NCI-H774 (cell line): ENCODE data around the gene KRT86.
A peak's percentile ranks its signal among the peaks of the same experiment; 100 is the strongest.
"Not testable (repeated sequence)": the region's sequence is repeated elsewhere in the genome, so short reads cannot be mapped to it uniquely, and the experiment has no call there.

Experiments
- DNase-seq: peaks from one replicate; lab custom pipeline; 2025; lab: John Stamatoyannopoulos, UW

The KRT86 gene

DNA sequence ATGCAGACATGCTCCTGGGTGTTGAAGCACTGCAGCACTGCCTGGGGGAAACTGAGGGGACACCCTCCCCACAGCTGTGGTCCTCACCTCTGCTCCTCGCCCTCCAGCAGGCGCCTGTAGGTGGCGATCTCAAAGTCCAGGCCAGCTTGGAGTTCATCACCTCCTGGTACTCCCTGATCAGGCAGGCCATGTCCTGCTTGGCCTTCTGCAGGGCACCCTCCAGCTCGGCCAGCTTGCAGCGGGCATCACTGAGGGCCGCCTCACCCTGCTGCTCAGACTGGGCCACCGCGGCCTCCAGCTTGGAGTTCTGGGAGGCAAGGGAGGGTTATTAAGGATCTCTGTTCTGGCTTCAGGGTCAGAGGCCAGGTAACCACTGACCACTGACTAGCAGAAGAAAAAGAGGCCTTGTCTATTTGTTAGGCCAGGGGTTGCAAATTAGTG lies 22.2 kb upstream of the KRT86 start:
- DNase-seq: not testable (repeated sequence)

DNA sequence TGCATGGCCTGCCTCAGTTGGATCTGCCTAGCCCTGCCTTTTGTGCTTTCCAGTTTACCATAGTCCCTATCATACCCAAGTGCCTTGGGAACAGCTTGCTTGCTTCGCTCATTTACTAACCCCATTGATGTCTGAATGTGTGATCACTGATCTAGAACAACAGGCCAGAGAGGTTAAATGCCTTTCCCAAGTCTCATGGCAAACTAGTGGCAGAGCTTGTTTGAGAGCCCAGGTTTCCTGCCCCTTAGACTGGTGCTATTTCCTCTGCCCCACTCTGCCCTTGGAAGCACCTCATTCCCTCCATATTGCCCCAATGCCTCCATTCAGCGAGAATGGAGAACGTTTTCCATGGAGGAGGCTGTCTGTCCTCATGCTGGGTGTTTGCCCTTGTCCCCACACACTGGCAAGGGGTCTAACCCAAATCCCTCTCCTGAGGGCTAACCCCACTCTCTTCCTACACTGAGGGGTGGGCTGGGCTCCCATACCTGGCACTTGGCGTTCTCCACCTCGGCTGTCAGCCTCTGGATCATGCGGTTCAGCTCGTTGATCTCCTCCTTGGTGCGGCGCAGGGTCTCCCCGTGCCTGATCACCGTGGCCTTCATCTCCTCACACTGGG lies 21.6 kb upstream of the KRT86 start:
- DNase-seq: no peak

DNA sequence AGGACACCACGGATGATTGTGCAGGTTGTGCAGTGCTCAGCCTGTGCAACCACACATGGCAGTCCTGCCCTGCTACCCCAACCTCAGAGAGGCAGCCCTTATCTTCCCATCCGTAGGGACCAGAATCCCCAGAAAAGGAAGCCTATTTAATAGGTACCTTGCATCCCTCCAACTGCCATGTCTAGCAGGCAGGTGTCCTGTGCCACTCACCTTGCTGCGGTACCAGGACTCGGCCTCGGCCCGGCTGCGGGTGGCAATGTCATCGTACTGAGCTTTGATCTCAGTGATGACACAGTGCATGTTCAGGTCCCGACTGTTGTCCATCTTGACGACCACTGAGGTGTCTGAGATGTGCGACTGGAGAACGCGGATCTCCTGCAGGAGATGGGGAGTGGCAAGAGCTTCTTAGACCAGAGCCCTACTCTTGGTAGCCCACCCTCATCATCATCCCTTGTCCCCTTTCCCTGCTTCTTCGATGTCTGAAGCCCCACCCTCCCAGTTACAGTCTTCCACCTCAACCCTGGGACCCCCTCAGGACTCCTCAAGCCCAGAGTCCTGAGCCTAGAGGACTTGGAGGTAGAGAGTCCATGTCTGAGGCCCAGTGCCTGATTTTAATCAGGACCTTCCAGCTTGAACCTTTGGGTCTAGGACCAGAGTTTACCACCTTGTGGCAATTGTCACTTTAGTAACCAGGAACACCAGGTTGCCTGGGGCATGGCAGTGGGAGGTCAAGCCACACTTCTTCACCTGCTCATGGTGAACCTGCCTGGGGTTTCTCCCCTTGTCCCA lies 20.9 kb upstream of the KRT86 start:
- DNase-seq: no peak

DNA sequence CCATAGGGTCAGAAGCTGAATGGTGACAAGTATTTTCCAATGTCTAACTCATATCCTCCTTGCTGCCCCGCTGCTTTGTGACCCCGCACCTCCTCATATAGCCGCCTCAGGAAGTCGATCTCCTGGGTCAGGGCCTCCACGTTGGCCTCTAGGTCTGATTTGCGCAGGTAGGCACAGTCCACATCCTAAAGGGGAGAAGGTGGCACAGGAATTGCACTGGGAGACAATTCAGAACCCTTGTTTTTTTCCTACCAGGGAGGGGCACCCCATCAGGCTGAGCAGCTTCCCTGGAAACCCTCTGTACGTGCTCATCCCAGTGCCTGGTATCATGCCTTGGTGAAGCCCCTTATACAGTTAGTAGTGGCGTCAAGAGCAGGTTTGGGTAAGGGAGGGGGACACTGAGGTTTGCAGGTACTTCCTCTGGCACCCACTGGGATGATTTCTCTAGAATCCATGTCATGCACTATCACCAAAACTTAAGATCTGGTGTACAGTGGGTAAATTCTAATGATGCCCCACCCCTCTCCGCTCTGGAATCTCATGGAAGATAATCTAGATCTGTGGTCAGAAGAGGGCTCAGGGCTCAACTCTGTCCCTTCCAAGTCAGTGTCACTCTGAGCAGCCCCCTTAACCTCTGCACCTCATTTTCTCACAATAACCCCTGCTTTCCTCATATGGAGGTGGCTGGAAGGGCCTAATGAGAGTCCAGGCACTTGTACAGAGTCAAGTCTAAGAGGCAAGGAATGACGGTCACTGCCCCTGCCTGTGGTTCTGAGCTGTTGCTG lies 20.1 kb upstream of the KRT86 start:
- DNase-seq: no peak

DNA sequence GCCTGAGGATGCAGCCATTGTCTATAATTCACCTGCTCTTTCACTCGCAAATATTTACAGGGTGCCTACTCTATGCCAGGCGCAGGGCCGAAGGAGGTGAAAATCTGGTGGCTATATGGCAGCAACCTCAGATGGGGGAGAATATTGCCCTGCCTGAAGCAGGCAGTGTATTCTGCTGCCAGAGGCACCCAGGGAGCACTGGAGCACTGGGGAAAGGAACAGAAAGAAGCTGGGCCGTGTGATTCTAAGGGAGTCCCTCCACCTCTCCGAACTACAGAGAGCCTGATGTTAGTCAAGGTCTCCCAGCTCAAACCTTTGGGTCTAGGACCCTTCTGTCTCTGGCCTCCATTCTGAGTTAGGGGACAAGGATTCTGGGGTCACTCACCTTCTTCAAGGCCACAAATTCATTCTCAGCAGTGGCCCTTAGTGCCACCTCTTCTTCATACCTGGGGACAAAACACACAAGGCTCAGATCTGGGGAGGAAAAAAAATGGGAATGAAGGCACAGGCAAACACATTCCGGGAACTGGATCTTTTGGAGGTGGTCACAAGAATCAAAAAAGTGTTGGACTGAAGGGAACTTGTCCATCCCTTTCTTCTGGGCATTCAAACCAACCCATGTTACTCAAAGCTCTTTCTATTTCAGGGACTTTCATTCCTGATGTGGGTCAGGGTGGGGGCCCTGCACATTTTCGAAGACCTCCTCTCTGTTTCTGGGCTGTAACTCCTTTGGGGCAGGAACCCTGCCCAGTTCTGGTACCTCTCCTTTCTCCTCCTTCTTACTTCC lies 19.3 kb upstream of the KRT86 start:
- DNase-seq: peak; percentile 24

DNA sequence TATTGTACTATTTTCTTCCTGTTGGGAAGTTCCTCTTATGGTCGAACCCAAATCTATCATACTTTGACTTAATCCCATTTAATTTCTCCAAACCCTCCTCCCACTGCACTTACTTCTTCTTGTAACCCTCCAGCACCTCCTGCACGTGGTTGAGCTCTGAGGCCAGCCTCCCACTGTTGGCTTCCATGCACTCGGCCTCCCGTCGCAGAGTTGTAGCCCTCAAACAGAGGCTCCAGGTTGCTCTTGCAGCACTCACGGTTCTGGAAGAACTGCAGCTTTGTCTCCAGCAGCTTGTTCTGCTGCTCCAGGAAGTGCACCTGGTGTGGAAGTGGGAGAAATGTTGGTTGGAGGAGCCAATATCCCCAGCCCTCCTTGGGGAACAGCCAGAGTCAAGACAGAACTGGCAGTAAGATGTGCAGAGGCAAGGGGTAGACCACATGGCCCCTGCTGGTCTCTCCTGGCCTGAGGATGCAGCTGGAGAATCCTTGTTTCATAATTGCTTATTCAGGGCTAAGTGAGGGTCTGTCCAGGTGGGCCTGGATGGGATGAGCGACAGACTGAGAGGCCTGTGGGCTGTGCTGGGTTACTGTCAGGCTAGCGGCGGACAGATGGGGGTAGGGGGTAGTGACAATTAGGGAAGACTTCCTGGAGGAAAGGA lies 18.4 kb upstream of the KRT86 start:
- no peak for DNase-seq

DNA sequence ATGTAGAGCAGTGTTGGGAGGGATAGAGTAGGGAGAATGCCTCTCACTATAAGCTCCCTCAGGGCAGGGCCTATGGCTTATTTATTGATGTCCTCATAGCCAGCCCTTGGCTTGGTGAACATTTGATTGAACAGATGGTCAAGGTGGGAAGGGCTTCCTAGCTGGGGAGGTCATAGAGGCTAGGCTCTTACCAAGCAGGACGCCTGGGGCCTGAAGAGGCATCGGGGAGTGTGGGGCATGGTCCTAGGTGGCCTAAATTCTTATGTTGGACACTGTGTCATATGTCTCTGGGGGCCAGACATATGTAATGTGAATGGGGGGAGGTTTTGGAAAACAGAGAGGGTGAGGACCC lies 17.9 kb upstream of the KRT86 start:
- DNase-seq: no peak

DNA sequence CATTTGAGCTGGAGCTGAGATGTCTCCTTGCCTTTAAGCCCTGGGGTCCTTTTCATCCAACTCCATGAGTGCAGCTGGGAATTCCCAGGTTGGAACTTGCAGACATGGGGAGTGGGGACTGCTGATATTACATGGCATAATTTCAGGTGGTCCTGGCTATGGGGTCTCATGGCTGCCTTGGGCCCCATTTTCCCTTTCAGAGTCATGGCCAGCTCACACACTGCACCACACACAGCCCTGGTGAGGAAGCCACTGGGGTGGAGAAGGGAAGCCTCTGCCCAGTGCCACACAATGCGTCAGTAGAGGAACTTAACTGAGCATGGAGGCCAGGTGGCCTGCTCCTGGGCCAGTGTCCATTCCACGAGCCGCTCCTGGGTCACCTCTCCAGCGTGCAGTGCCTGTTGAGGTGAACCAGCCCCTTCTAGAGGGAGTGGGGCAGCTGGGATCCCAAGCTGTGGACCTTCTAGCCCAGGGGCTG lies 17.3 kb upstream of the KRT86 start:
- DNase-seq: no peak

DNA sequence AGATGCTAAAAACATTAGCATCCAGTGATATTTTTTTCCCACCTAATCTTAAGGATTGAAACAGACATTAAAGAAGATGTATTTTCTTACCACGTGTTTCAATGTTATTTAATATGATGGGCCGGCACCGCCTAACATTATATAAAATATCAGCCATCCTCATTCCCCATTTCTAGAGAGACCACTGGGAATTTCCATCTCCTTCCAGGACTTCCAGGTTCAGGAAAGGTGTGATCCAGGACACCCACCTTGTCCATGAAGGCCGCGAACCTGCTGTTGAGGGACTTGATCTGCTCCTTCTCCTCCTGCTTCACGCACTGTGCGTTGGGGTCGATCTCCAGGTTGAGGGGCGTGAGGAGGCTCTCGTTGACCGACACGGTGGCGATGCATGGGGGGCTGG lies 16.5 kb upstream of the KRT86 start:
- not testable (repeated sequence) for DNase-seq

DNA sequence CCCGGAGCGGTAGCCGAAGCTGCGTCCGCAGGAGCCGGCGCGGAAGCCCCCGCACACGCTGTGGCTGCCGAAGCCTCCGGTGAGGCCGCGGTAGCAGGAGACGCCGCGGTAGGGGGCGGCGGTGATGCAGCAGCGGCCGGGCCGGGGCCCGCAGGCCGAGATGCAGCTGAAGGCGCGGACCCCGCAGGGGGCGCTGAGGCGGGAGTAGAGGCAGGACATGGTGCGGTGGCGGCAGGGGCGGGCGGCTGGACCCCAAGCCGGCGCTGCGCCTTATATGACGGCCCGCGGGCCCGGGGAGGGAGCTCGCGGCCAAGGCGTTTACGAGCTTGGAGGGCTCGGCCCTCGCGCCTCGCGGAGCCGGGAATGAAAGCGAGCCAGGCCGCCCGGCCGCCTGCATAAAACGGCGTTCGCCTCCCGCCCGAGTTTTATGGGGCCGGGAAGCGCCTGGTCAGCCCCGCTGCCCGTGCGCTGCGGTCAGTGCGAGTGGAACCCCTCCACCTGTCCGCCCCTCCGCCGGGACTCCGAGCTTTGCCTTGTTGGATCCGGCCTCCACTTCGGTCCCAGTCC lies 16.0 kb upstream of the KRT86 start:
- DNase-seq: no peak

DNA sequence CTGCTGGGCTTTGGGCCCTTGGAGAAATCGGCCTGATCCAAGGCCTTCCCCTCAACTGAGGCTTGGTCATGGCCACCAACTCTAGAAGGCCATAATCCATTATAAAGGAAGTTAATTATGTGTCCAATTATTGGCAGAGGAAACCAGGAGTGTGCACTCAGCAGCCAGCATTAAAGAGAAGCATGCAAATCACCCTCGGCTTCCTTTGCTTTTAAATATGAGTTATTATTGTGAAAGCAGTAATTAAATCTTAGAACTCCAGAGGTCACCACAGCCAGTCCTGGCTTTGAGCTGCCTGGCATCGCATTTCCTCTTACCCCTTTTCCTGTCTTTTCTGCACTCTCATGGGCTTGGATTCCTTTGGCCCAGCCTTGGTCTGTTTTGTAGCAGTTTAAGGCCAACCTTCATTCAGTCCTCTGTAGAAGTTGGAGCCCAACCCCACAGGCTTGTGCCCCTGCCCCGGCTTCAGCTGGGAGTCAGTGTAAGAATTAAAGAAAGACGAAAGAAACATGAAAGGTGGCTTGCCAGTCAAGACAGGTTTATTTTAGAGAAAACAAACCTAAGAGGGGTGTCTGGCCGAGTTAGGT lies 14.7 kb upstream of the KRT86 start:
- no peak for DNase-seq

DNA sequence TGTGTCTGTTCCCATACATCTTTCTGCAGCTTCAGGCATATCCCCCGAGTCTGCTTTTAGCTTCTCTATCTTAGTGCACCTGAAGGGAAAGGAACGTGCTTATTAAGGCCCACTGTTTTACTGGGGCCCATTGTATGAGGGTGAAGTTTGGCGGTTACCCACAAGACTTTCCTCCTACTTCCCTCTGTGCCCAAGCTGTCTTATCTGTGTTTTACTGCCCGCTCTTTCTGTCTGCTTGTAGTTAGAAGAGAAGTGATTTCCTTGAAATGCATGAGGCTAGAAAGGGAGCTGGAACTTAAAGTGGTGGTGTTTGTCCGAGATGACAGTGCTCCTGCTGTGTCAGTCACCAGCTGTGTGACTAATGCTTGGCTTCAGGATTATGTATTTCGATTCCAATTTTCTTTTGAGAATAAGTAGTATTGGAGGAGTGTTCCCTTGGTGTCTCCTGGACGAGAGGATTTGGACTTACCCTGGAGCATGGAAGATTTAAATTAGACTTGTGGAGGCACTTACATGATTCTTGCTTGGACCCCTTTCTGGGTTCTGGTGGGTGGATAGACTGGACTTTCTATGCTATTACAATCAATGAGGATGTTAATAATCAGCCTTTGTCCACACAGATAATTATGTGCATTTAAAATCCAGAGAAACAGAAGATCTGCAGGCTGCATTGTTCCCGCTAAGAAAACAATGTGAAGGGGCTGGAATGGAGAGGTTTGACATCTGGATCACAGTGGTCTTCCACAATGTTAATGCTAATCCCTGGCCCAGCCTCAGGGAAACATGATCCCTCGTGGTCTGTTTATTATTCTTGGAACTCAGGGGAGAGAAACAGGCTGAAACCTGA lies 13.9 kb upstream of the KRT86 start:
- no peak for DNase-seq

DNA sequence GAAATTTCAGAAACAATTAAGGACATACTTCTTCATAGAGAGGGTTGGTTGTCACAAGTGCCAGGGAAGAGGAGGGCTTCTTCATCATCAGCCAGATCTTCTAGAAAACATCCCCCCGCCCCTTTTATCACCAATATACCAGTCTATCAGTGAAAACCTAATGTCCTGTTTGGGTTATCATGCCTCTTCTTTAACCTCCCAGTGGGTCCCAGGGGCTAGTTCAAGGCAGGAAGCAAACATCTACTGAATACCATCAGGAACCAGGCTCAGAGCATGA lies 13.3 kb upstream of the KRT86 start:
- no peak for DNase-seq

DNA sequence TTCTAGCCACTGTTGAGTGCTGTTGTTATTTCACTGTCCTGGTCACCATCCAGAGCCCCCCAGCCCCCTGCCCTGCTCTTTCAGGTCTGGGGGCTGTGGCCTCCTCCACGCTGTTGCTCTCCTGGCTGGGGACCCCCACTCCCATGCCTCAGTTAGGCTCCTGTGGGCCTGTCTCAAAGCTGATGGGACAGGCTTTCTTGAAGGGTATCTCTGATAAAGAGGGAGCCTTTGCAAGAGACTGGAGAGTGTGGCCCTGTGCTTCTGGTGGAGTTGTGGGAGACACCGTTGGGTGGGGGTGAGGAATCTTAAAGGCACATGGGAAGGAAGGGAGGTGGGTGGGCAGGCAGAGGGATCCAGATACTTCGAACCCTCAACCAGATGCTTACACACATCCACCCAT lies 12.2 kb upstream of the KRT86 start:
- no peak for DNase-seq

DNA sequence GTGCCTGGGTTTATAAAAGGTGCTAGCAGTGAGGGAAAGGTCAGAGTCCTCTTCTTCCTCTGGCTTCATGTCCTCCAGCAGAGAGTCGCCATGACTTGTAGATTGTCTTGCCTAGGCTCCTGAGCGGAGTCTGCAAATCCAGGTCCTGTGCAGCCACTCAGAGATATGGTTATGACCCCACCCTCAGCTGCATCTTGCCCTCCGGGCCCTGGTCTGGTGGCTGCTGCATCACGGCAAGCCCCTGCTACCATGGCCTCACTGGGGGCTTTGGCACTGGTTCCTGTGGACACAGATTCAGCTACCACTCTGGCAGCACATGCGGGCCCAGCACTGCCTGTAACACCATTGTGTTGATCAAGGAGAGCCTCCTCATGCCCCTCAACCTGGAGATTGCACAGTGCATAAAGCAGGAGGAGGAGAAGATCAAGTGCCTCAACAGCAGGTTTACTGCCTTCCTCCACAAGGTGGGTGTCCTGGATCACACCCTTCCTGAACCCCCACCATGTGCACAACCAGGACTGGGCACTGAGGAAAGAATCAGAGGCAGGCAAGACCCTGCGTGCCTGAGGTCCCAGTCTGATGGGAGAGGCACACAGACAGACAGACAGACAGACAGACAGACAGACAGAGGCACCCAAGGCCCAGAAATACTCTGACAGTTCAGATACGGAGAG lies 10.5 kb upstream of the KRT86 start:
- no peak for DNase-seq

DNA sequence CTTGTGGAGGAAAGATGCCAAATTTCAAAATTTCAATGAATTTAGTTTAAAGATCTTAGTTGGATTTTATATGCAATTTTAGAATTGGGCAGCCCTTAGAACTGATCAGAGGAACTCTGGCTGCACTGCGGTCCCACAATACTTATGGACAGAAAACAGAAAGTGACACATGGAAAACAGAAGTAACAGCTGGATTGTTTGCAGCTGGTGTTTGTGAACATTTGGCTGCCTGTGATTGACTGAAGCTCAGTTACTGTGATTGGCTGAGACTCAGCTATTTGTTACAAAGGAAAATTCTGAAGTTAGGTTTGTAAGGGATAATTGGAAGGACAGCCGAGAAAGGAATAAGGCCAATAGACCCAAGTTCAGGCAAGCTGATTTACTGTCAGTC lies 10.0 kb upstream of the KRT86 start:
- DNase-seq: no peak

DNA sequence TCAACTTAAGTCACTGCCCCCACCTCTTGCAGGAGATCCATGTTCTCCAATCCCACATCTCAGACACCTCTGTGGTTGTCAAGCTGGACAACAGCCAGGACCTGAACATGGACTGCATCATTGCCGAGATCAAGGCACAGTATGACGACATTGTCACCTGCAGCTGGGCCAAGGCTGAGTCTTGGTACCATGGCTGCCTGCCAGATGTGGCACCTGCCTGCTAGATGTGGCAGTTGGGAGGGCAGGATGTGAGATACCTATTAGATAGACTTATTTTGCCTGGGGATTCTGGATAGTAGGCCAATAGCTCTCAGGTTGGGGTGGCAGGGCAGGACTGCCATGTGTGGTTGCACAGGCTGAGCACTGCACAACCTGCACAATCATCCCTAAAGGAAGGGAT lies 7.9 kb upstream of the KRT86 start:
- peak; percentile 43 for DNase-seq

DNA sequence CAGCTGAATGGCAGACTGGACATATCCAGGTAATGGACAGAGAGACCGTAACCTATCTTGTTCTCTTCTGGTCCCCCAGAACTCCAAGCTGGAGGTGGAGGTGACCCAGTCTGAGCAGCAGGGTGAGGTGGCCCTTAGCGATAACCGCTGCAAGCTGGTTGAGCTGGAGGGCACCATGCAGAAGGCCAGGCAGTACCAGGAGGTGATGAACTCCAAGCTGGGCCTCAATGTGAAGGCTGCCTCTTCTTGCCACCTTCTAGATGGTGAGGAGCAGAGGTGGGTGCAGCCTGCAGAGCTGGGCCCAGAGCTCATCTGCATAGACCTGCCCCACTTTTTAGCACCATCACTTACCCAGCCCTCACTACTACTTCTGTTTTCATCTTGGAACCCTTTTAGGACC lies 7.2 kb upstream of the KRT86 start:
- no peak for DNase-seq

DNA sequence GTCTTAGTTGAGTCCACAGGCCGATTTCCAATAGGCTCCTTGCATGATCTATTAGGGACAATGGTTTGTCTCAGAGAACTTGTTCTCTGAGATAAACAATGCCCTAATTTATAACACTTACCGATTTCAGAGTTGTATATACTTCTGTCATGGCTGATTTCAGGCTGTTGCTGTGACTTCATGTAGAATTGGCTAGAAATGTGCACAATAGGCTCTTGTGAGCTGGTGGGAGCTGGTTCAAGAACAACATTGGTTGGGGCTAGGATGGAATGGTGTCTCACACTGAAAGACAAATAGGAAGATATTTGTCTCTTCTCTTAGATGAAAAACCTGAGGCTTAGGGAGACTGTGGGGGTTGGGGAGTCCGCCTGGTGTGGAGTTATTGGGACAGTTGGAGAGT lies 6.7 kb upstream of the KRT86 start:
- no peak for DNase-seq

DNA sequence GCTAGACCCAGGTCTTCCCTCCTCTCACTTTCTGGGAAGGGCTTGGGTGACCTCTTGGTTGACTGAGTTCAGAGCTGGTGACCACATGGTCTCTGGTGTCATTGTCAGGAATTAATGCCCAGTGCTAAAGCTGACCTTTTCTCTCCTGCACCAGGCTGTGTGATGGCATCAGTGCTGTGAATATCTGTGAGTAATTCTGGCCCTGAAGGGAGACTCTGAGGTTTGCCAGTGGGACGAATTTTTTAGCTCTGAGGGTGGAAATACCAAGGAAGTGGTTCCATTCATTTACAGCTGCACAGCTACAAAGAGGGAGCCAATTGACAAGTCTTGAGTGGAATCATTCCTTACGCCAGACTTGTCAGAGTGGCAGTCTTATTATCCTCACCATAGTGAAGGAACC lies 6.2 kb upstream of the KRT86 start:
- DNase-seq: no peak
